ENCODE results near the gene HGS.

DNA sequence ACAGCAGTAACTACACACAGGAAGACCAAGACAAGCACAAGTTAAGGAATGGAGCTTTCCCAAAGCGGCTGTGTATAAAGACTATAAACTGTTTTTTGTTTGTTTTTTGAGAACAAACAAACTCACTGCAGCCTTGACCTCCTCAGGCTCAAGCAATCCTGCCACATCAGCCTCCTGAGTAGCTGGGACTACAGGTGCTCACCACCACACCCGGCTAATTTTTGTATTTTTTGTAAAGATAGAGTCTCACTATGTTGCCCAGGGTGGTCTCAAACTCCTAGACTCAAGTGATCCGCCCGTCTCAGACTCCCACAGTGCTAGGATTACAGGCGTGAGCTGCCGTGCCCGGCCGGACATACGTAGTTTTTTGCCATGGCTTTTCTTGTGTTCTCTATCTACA, 23.4 kb upstream of the HGS start:
- TF ChIP-seq, protein P1, sequence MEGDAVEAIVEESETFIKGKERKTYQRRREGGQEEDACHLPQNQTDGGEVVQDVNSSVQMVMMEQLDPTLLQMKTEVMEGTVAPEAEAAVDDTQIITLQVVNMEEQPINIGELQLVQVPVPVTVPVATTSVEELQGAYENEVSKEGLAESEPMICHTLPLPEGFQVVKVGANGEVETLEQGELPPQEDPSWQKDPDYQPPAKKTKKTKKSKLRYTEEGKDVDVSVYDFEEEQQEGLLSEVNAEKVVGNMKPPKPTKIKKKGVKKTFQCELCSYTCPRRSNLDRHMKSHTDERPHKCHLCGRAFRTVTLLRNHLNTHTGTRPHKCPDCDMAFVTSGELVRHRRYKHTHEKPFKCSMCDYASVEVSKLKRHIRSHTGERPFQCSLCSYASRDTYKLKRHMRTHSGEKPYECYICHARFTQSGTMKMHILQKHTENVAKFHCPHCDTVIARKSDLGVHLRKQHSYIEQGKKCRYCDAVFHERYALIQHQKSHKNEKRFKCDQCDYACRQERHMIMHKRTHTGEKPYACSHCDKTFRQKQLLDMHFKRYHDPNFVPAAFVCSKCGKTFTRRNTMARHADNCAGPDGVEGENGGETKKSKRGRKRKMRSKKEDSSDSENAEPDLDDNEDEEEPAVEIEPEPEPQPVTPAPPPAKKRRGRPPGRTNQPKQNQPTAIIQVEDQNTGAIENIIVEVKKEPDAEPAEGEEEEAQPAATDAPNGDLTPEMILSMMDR (conservative IDR thresholded peaks at IDR 0.05; ENCODE audit: low read depth, low read length), result no peak
- TF ChIP-seq EZH2 (IDR thresholded peaks at IDR 0.05; ENCODE audit: borderline replicate concordance, low read depth, low read length, poor library complexity, severe bottlenecking), result no peak

Measured in A673 (cell line).